H9 (cell line): ENCODE data around the gene CBLN3. TPM values are rescaled to one million over a fixed set of nuclear protein-coding genes. Genes with fewer than 3 reads are reported as not detected.

Source experiments
- DNase-seq: peaks from one replicate; pipeline ENCODE4 v3.0.0-alpha.2; 2017
- H2AFZ ChIP-seq: one replicate; pipeline ENCODE4 v1.6.1; 2013; ENCODE audit warnings: mild to moderate bottlenecking, low read length, control low read depth, moderate library complexity
- H2AK5ac ChIP-seq: 2 replicates; pipeline ENCODE4 v1.6.1; 2013; ENCODE audit warnings: low read length, control low read depth, mixed read lengths; ENCODE audit not compliant: insufficient read length
- H2BK120ac ChIP-seq: one replicate; pipeline ENCODE4 v1.6.1; 2013; ENCODE audit warnings: low read depth, mild to moderate bottlenecking, low read length, control low read depth, inconsistent platforms; ENCODE audit not compliant: poor library complexity, severe bottlenecking
- H2BK12ac ChIP-seq: 2 replicates; pipeline ENCODE4 v1.6.1; 2013; ENCODE audit warnings: low read length, control low read depth, mixed read lengths, low read depth; ENCODE audit not compliant: insufficient read length
- H2BK15ac ChIP-seq: 2 replicates; pipeline ENCODE4 v1.6.1; 2013; ENCODE audit warnings: low read depth, low read length, control low read depth
- H2BK20ac ChIP-seq: one replicate; pipeline ENCODE4 v1.6.1; 2013; ENCODE audit warnings: low read depth, mild to moderate bottlenecking, low read length, control low read depth, inconsistent platforms; ENCODE audit not compliant: poor library complexity, severe bottlenecking
- H2BK5ac ChIP-seq: 2 replicates; pipeline ENCODE4 v1.6.1; 2013; ENCODE audit warnings: low read length, control low read depth, mixed read lengths; ENCODE audit not compliant: insufficient read length
- H3K14ac ChIP-seq: 2 replicates; pipeline ENCODE4 v1.6.1; 2013; ENCODE audit warnings: low read length, control low read depth; ENCODE audit not compliant: insufficient read depth
- H3K18ac ChIP-seq: 2 replicates; pipeline ENCODE4 v1.6.1; 2013; ENCODE audit warnings: low read depth, mild to moderate bottlenecking, mixed read lengths, low read length, control low read depth; ENCODE audit not compliant: insufficient read length
- H3K23ac ChIP-seq: 2 replicates; pipeline ENCODE4 v1.6.1; 2013; ENCODE audit warnings: low read length, control low read depth, mixed read lengths, low read depth; ENCODE audit not compliant: insufficient read length
- H3K23me2 ChIP-seq: 2 replicates; pipeline ENCODE4 v1.6.1; 2013; ENCODE audit warnings: low read depth, mild to moderate bottlenecking, mixed read lengths, low read length, control low read depth; ENCODE audit not compliant: insufficient read length, poor library complexity, severe bottlenecking
- H3K27ac ChIP-seq: 2 replicates; pipeline ENCODE4 v1.5.1; 2013; ENCODE audit warnings: low read length, control low read depth, mixed read lengths, low read depth; ENCODE audit not compliant: insufficient read length
- H3K27me3 ChIP-seq: 2 replicates; pipeline ENCODE4 v1.6.1; 2013; ENCODE audit warnings: low read length, control low read depth, inconsistent platforms; ENCODE audit not compliant: insufficient read depth
- H3K4ac ChIP-seq: 2 replicates; pipeline ENCODE4 v1.6.1; 2013; ENCODE audit warnings: low read depth, mild to moderate bottlenecking, control low read depth, inconsistent platforms, low read length, moderate library complexity
- H3K4me1 ChIP-seq: 2 replicates; pipeline ENCODE4 v1.6.1; 2013; ENCODE audit warnings: low read length, control low read depth, inconsistent platforms; ENCODE audit not compliant: insufficient read depth
- H3K4me2 ChIP-seq: 2 replicates; pipeline ENCODE4 v1.6.1; 2013; ENCODE audit warnings: low read length, control low read depth, mixed read lengths; ENCODE audit not compliant: insufficient read length, insufficient read depth
- H3K56ac ChIP-seq: 2 replicates; pipeline ENCODE4 v1.6.1; 2013; ENCODE audit warnings: low read depth, mild to moderate bottlenecking, mixed read lengths, low read length, control low read depth; ENCODE audit not compliant: insufficient read length
- H3K79me1 ChIP-seq: 2 replicates; pipeline ENCODE4 v1.6.1; 2013; ENCODE audit warnings: low read depth, mild to moderate bottlenecking, moderate library complexity, low read length, control low read depth, inconsistent platforms; ENCODE audit not compliant: insufficient read depth, poor library complexity, severe bottlenecking
- H3K79me2 ChIP-seq: 2 replicates; pipeline ENCODE4 v1.6.1; 2013; ENCODE audit warnings: low read length, control low read depth, inconsistent platforms; ENCODE audit not compliant: insufficient read depth
- H3K9ac ChIP-seq: 2 replicates; pipeline ENCODE4 v1.6.1; 2013; ENCODE audit warnings: low read length, control low read depth, mixed read lengths; ENCODE audit not compliant: insufficient read length; ENCODE audit errors: extremely low read depth
- H3K9me3 ChIP-seq: one replicate; pipeline ENCODE4 v1.6.1; 2013; ENCODE audit warnings: low read depth, low read length, inconsistent platforms; ENCODE audit not compliant: control insufficient read depth
- H3T11ph ChIP-seq: one replicate; pipeline ENCODE4 v1.6.1; 2013; ENCODE audit warnings: mild to moderate bottlenecking, low read length, control low read depth, inconsistent platforms
- H4K20me1 ChIP-seq: one replicate; pipeline ENCODE4 v1.6.1; 2013; ENCODE audit not compliant: control insufficient read depth, insufficient read length, insufficient read depth
- H4K5ac ChIP-seq: 2 replicates; pipeline ENCODE4 v1.6.1; 2013; ENCODE audit warnings: low read depth, mild to moderate bottlenecking, mixed read lengths, low read length, control low read depth; ENCODE audit not compliant: insufficient read length
- H4K8ac ChIP-seq: replicated peaks from 2 replicates; pipeline ENCODE4 v1.6.1; 2013; ENCODE audit warnings: low read length, control low read depth, mixed read lengths, low read depth; ENCODE audit not compliant: insufficient read length
- H4K91ac ChIP-seq: 2 replicates; pipeline ENCODE4 v1.6.1; 2013; ENCODE audit warnings: low read depth, mild to moderate bottlenecking, moderate library complexity, mixed read lengths, low read length, control low read depth; ENCODE audit not compliant: insufficient read length
- H3K27ac Mint-ChIP-seq, 3 experiments: 2 replicates in 2 of 3; 3 replicates in 1 of 3; pipeline ENCODE4 v1.8.0; 2020 to 2021; ENCODE audit warnings: mixed read lengths in 3 of 3, mild to moderate bottlenecking in 1 of 3, moderate library complexity in 1 of 3
- H3K27me3 Mint-ChIP-seq: 2 replicates; pipeline ENCODE4 v1.8.0; 2021; ENCODE audit warnings: low read depth, mild to moderate bottlenecking, moderate library complexity, mixed read lengths
- H3K36me3 Mint-ChIP-seq, 3 experiments: 2 replicates in 2 of 3; 3 replicates in 1 of 3; pipeline ENCODE4 v1.8.0; 2020 to 2021; ENCODE audit warnings: low read depth in 3 of 3, mixed read lengths in 3 of 3; ENCODE audit not compliant: insufficient read depth in 1 of 3
- H3K4me1 Mint-ChIP-seq, 2 experiments: 2 replicates each; pipeline ENCODE4 v1.8.0; 2020; ENCODE audit warnings: mixed read lengths in 2 of 2
- H3K4me3 Mint-ChIP-seq, 2 experiments: 2 replicates in 1 of 2; 3 replicates in 1 of 2; pipeline ENCODE4 v1.8.0; 2020 to 2021; ENCODE audit warnings: mild to moderate bottlenecking in 2 of 2, mixed read lengths in 2 of 2, moderate library complexity in 1 of 2
- H3K9me3 Mint-ChIP-seq, 2 experiments: 2 replicates in 1 of 2; 3 replicates in 1 of 2; pipeline ENCODE4 v1.8.0; 2020; ENCODE audit warnings: mild to moderate bottlenecking in 2 of 2, mixed read lengths in 2 of 2, moderate library complexity in 1 of 2
- WGBS: extraction: QIAGEN DNeasy Blood & Tissue Kit; methylation state at CpG from one replicate; pipeline ENCODE4 v1.1.7; 2013; ENCODE audit warnings: missing lambda C conversion rate, low lambda C conversion rate, mixed read lengths; ENCODE audit not compliant: insufficient read length; ENCODE audit errors: extremely low coverage; 5-methylcytosine and 5-hydroxymethylcytosine counted together
- total RNA-seq: library from RNA; stranded (reverse); gene quantifications from 2 replicates; pipeline ENCODE4 v1.2.1, GENCODE V29; 2021
- TF ChIP-seq, protein P1 (sequence below): fragments of 200-600 bp; sonication (generic); conservative IDR thresholded peaks from 3 replicates; pipeline ENCODE4 v1.8.0; 2021; ENCODE audit warnings: antibody characterized with exemption, mild to moderate bottlenecking

The CBLN3 gene
- total RNA-seq, 1 experiment from 2014 or later = 0.39 TPM

GRCh38 chr14:24422261-24422660, 7.2 kb downstream of the CBLN3 start:
- Histone ChIP-seq H2BK120ac (no peak overlapping the region), H3K79me2 (no peaks in the 10 kb centered on the region), H3K4ac (no peak overlapping the region), H3K9me3 (no peaks in the 10 kb centered on the region), H2BK20ac (no peak overlapping the region), H2BK12ac (no peak overlapping the region), H3K56ac (no peak overlapping the region), H3K14ac (no peak overlapping the region), H4K91ac (no peak overlapping the region), H3K27me3 (peaks cover 2% of the 10 kb centered on the region), H4K8ac (no peak overlapping the region), H3K23ac (no peak overlapping the region), H4K5ac (no peak overlapping the region), H2AK5ac (no peak overlapping the region), H3K4me2 (no peak overlapping the region), H2BK15ac (no peak overlapping the region), H3K9ac (no peak overlapping the region), H3K4me1 (no peaks in the 10 kb centered on the region; the same call in 1 of the 2 replicates), H3T11ph (no peak overlapping the region), H2BK5ac (no peak overlapping the region), H3K79me1 (no peaks in the 10 kb centered on the region), H3K23me2 (no peaks in the 10 kb centered on the region), H4K20me1 (no peaks in the 10 kb centered on the region), H3K27ac (no peak overlapping the region), H2AFZ (no peak overlapping the region), H3K18ac (no peak overlapping the region)
- H3K36me3 Mint-ChIP-seq = no peaks in the 10 kb centered on the region
- DNase-seq = peak; percentile 3
- H3K4me3 Mint-ChIP-seq = no peak overlapping the region
- TF ChIP-seq, protein P1, sequence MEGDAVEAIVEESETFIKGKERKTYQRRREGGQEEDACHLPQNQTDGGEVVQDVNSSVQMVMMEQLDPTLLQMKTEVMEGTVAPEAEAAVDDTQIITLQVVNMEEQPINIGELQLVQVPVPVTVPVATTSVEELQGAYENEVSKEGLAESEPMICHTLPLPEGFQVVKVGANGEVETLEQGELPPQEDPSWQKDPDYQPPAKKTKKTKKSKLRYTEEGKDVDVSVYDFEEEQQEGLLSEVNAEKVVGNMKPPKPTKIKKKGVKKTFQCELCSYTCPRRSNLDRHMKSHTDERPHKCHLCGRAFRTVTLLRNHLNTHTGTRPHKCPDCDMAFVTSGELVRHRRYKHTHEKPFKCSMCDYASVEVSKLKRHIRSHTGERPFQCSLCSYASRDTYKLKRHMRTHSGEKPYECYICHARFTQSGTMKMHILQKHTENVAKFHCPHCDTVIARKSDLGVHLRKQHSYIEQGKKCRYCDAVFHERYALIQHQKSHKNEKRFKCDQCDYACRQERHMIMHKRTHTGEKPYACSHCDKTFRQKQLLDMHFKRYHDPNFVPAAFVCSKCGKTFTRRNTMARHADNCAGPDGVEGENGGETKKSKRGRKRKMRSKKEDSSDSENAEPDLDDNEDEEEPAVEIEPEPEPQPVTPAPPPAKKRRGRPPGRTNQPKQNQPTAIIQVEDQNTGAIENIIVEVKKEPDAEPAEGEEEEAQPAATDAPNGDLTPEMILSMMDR = no peak
- peaks cover 24% of the 10 kb centered on the region for H3K27me3 Mint-ChIP-seq
- no peaks in the 10 kb centered on the region for H3K9me3 Mint-ChIP-seq
- H3K27ac Mint-ChIP-seq = no peak overlapping the region
- no CpG with 5 or more reads among the region's 4 CpGs for WGBS
- peaks cover 7 to 8% of the 10 kb centered on the region in 2 experiments for H3K4me1 Mint-ChIP-seq
